HG03469 (cell line): ENCODE results near the gene IL20RA.

ENCODE experiments used
- ATAC-seq: cut with Tn5 transposase; IDR thresholded peaks from one replicate; pipeline ENCODE4 v1.9.1; 2021; ENCODE audit warnings: mild to moderate bottlenecking, moderate library complexity, moderate number of reproducible peaks; ENCODE audit not compliant: unreplicated experiment

IL20RA gene

DNA sequence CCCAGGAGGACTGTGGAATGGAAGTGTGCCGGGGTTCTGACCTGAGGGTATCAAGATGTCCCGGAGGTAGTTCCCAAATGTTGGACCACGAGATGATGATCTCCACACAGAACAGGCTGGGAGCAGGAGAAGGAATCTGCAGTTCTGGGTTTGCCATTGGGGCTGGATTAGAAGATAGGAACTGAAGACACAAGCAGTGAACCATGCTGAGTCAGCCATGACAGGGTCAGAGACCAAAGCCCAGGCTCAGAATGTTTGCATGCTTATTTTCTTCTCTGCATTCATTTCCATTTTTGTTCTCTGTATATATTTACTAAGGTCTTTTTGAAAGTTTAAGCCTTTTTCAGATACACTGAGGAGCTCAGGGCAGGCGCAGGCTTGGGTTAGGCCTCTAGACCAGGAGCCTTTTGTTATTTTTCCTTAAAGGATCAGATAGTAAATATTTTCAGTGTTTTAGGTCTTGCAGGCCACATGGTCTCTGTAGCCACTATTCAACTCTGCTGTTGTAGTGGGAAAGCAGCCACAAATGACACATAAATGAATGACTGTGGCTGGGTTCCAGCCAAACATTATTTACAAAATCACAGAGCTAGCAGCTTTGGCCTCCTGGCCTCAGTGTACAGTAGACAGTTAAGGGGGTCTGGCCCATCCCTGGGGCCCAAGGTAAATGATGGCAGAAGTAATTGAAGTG lies 94.2 kb downstream of the IL20RA start:
- ATAC-seq, result no peak
